Testis (tissue), 2 donors: ENCODE results near the gene POLR2J.
"Not testable (repeated sequence)": the region's sequence is repeated elsewhere in the genome, so short reads cannot be mapped to it uniquely, and the experiment has no call there.

Source experiments
- POLR2A ChIP-seq: fragments of 450-650 bp; IDR thresholded peaks from one replicate; pipeline ENCODE4 v1.6.1; 2017; ENCODE audit warnings: antibody characterized with exemption, mild to moderate bottlenecking, moderate library complexity
- TF ChIP-seq, protein P1 (sequence below), 3 experiments: fragments of 450-650 bp in 2 of 3; fragments of 200-600 bp in 1 of 3; sonication (generic) in 1 of 3; IDR thresholded peaks; one replicate each; pipeline ENCODE4 v1.5.1; 2016 to 2019; ENCODE audit warnings: antibody characterized with exemption in 3 of 3, mild to moderate bottlenecking in 2 of 3, moderate library complexity in 1 of 3

DNA sequence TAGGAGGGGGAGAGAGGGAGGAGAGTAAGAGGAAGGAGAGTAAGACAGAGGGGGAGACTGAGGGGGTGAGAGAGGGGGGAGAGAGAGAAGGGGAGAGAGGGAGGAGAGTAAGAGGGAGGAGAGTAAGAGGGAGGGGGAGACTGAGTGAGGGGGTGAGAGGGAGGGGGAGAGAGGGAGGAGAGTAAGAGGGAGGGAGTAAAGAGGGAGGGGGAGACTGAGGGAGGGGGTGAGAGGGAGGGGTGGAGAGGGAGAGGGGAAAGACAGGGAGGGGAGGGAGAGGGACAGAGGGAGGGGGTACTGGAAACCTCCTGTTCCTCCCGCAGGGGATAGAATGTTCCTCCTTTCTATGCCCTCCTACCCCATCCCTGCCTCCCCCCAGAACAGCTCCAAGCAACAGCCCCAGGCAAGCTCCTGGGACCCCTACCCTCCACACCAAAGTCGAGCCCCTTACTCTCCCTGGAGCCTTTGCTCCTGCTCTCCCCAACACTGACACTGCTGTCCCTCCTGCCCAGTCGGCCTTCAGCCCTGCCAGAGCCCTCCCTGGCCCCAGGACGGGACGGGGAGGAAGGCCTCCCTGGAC, 34.0 kb upstream of the POLR2J start:
- TF ChIP-seq, protein P1, sequence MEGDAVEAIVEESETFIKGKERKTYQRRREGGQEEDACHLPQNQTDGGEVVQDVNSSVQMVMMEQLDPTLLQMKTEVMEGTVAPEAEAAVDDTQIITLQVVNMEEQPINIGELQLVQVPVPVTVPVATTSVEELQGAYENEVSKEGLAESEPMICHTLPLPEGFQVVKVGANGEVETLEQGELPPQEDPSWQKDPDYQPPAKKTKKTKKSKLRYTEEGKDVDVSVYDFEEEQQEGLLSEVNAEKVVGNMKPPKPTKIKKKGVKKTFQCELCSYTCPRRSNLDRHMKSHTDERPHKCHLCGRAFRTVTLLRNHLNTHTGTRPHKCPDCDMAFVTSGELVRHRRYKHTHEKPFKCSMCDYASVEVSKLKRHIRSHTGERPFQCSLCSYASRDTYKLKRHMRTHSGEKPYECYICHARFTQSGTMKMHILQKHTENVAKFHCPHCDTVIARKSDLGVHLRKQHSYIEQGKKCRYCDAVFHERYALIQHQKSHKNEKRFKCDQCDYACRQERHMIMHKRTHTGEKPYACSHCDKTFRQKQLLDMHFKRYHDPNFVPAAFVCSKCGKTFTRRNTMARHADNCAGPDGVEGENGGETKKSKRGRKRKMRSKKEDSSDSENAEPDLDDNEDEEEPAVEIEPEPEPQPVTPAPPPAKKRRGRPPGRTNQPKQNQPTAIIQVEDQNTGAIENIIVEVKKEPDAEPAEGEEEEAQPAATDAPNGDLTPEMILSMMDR (IDR thresholded peaks at IDR 0.05), result not testable (repeated sequence)
- TF ChIP-seq POLR2A, result not testable (repeated sequence)
